PFSK-1 (cell line): ENCODE data around the gene ODF2.

Source experiments
- FOXP2 ChIP-seq: optimal IDR thresholded peaks from 2 replicates; pipeline ENCODE3; 2011; ENCODE audit warnings: borderline replicate concordance, control low read depth, inconsistent platforms; ENCODE audit not compliant: insufficient read depth; ENCODE audit errors: extremely low read length, extremely low read depth
- POLR2AphosphoS5 ChIP-seq: IDR thresholded peaks from 2 replicates; pipeline ENCODE4 v1.6.1; 2012; ENCODE audit warnings: low read depth, mild to moderate bottlenecking, control low read depth, low read length, moderate library complexity
- REST ChIP-seq, 2 experiments: IDR thresholded peaks; 2 replicates each; pipeline versions ENCODE4 v1.6.1 to v1.8.0; 2011 to 2012; ENCODE audit warnings: low read depth in 2 of 2, low read length in 2 of 2, control low read depth in 1 of 2, inconsistent platforms in 1 of 2, mild to moderate bottlenecking in 1 of 2, moderate library complexity in 1 of 2; ENCODE audit not compliant: insufficient read depth in 1 of 2
- SIN3A ChIP-seq: IDR thresholded peaks from 2 replicates; pipeline ENCODE4 v1.6.1; 2012; ENCODE audit warnings: mild to moderate bottlenecking, low read length, moderate library complexity, borderline replicate concordance; ENCODE audit not compliant: insufficient read depth
- TAF1 ChIP-seq: IDR thresholded peaks from 2 replicates; pipeline ENCODE4 v1.6.1; 2012; ENCODE audit warnings: low read length, control low read depth, borderline replicate concordance; ENCODE audit not compliant: insufficient read depth

GRCh38 chr9:128495296-128495695 lies 39.5 kb downstream of the ODF2 start:
- TF ChIP-seq REST (IDR thresholded peaks at IDR 0.05; ENCODE audit: insufficient read depth in 1 of 2, low read depth in 2 of 2, low read length in 2 of 2) (no peak), TAF1 (no peak), SIN3A (no peak), POLR2AphosphoS5 (no peak), FOXP2 (no peak)
